HEK293T (cell line): ENCODE measurements around the gene SEMA3B.

Source experiments
- CTCF ChIA-PET: fragments of 350-600 bp; formaldehyde crosslinking; extraction: SDS; loops from one replicate; lab custom pipeline; 2021; ENCODE audit warnings: antibody characterized with exemption, inconsistent platforms; lab: Yijun Ruan, JAX
- POLR2A ChIA-PET: fragments of 350-600 bp; formaldehyde crosslinking; extraction: SDS; loops from one replicate; lab custom pipeline; 2020; ENCODE audit warnings: antibody characterized with exemption, inconsistent platforms; lab: Yijun Ruan, JAX
- DNase-seq: peaks from one replicate; pipeline ENCODE4 v3.0.0; 2012; ENCODE audit warnings: mixed read lengths; ENCODE audit errors: extremely low spot score
- ARNT ChIP-seq: fragments of 450-650 bp; IDR thresholded peaks from 2 replicates; pipeline ENCODE4 v1.6.1; 2017; ENCODE audit warnings: mild to moderate bottlenecking
- BHLHE40 ChIP-seq: fragments of 450-650 bp; IDR thresholded peaks from 2 replicates; pipeline ENCODE4 v1.6.1; 2016; ENCODE audit warnings: mild to moderate bottlenecking, moderate library complexity, borderline replicate concordance
- CTBP1 ChIP-seq: fragments of 450-650 bp; IDR thresholded peaks from 2 replicates; pipeline ENCODE4 v1.6.1; 2016; ENCODE audit warnings: borderline replicate concordance
- ELF4 ChIP-seq: fragments of 450-650 bp; IDR thresholded peaks from 2 replicates; pipeline ENCODE4 v1.6.1; 2017; ENCODE audit warnings: antibody characterized with exemption
- FOXA1 ChIP-seq: fragments of 450-650 bp; IDR thresholded peaks from 2 replicates; pipeline ENCODE4 v1.6.1; 2016; ENCODE audit warnings: mild to moderate bottlenecking
- FOXK2 ChIP-seq: fragments of 450-650 bp; IDR thresholded peaks from 2 replicates; pipeline ENCODE4 v1.6.1; 2016; ENCODE audit warnings: mild to moderate bottlenecking
- FOXM1 ChIP-seq: fragments of 450-650 bp; IDR thresholded peaks from 2 replicates; pipeline ENCODE4 v1.6.1; 2017; ENCODE audit warnings: mild to moderate bottlenecking, borderline replicate concordance
- HDGF ChIP-seq: fragments of 450-650 bp; IDR thresholded peaks from 2 replicates; pipeline ENCODE4 v1.6.1; 2017; ENCODE audit warnings: antibody characterized with exemption, borderline replicate concordance
- L3MBTL2 ChIP-seq: fragments of 450-650 bp; conservative IDR thresholded peaks from 2 replicates; pipeline ENCODE4 v1.6.1; 2016; ENCODE audit warnings: mild to moderate bottlenecking
- LEF1 ChIP-seq: fragments of 450-650 bp; IDR thresholded peaks from 2 replicates; pipeline ENCODE4 v1.6.1; 2017; ENCODE audit warnings: mild to moderate bottlenecking, borderline replicate concordance
- NFRKB ChIP-seq: fragments of 450-650 bp; IDR thresholded peaks from 2 replicates; pipeline ENCODE4 v1.6.1; 2016; ENCODE audit warnings: mild to moderate bottlenecking, moderate library complexity
- PKNOX1 ChIP-seq: fragments of 450-650 bp; IDR thresholded peaks from 2 replicates; pipeline ENCODE4 v1.6.1; 2016
- SP1 ChIP-seq: fragments of 450-650 bp; IDR thresholded peaks from 2 replicates; pipeline ENCODE4 v1.6.1; 2017
- SUZ12 ChIP-seq: fragments of 450-650 bp; IDR thresholded peaks from 2 replicates; pipeline ENCODE4 v1.6.1; 2016; ENCODE audit warnings: mild to moderate bottlenecking
- TARDBP ChIP-seq: fragments of 450-650 bp; IDR thresholded peaks from 2 replicates; pipeline ENCODE4 v1.6.1; 2016
- ZNF384 ChIP-seq: fragments of 450-650 bp; IDR thresholded peaks from 2 replicates; pipeline ENCODE4 v1.6.1; 2016

SEMA3B gene

GRCh38 chr3:50286322-50287227 lies 17.6 kb downstream of the SEMA3B start:
- ChIA-PET CTCF (no interaction called here), POLR2A (interaction anchor here (0.5 kb wide), 1 partner anchor 51 kb away, joined by 3 read pairs; no protein-coding TSS in a partner anchor)
- no peak for DNase-seq
- TF ChIP-seq HDGF: no peak
- TF ChIP-seq FOXM1: no peak
- TF ChIP-seq L3MBTL2: no peak
- no peak for TF ChIP-seq TARDBP

GRCh38 chr3:50287262-50287661 lies 18.3 kb downstream of the SEMA3B start:
- no peak for DNase-seq
- ChIA-PET POLR2A (interaction anchor here (1.0 kb wide), 1 partner anchor 50 kb away, joined by 3 read pairs; no protein-coding TSS in a partner anchor), CTCF (no interaction called here)
- TF ChIP-seq FOXA1 (no peak), HDGF (no peak), TARDBP (no peak), NFRKB (no peak), SP1 (no peak), BHLHE40 (no peak), ARNT (no peak), L3MBTL2 (no peak), SUZ12 (no peak)

GRCh38 chr3:50288387-50289007 lies 19.6 kb downstream of the SEMA3B start:
- no peak for DNase-seq
- TF ChIP-seq FOXA1 (no peak), PKNOX1 (no peak), FOXK2 (no peak), ARNT (no peak), ZNF384 (no peak), LEF1 (no peak), L3MBTL2 (no peak), ELF4 (no peak), BHLHE40 (no peak), NFRKB (no peak), CTBP1 (no peak)
- ChIA-PET POLR2A (interaction anchor here (1.0 to 1.6 kb wide), 4 partner anchors 9 to 49 kb away, joined by 3 to 4 read pairs (median 3); partner anchors contain the start of gene LSMEM2), CTCF (no interaction called here)

- ChIA-PET CTCF (no interaction called here), POLR2A (interaction anchor here (0.8 to 1.6 kb wide), 4 partner anchors 10 to 48 kb away, joined by 3 to 4 read pairs (median 4); partner anchors contain the start of gene LSMEM2)
- no peak for DNase-seq
- TF ChIP-seq SP1: no peak
- no peak for TF ChIP-seq ARNT
- TF ChIP-seq FOXM1: no peak
- TF ChIP-seq FOXA1: no peak
- TF ChIP-seq L3MBTL2: no peak
- TF ChIP-seq ELF4: no peak
- TF ChIP-seq PKNOX1: no peak
- TF ChIP-seq BHLHE40: no peak
- TF ChIP-seq FOXK2: no peak
- no peak for TF ChIP-seq NFRKB
- TF ChIP-seq HDGF: no peak
- TF ChIP-seq LEF1: no peak
- no peak for TF ChIP-seq SUZ12
- TF ChIP-seq TARDBP: no peak
- TF ChIP-seq ZNF384: no peak
- TF ChIP-seq CTBP1: no peak
Observed at GRCh38 chr3:50289130-50289529, 20.2 kb downstream of the SEMA3B start.

GRCh38 chr3:50290161-50290641 lies 21.3 kb downstream of the SEMA3B start:
- DNase-seq: no peak
- CTCF ChIA-PET: no interaction called here
- POLR2A ChIA-PET: interaction anchor here (1.4 to 1.6 kb wide), 2 partner anchors 11 to 26 kb away, joined by 3 to 4 read pairs; partner anchors contain the start of gene LSMEM2
- TF ChIP-seq HDGF: no peak
- TF ChIP-seq ZNF384: no peak
- TF ChIP-seq ELF4: no peak
- no peak for TF ChIP-seq SUZ12
- no peak for TF ChIP-seq L3MBTL2
- no peak for TF ChIP-seq PKNOX1
- no peak for TF ChIP-seq FOXK2
- no peak for TF ChIP-seq CTBP1
- TF ChIP-seq TARDBP: no peak
- no peak for TF ChIP-seq LEF1
- TF ChIP-seq SP1: no peak
- TF ChIP-seq FOXA1: no peak
- no peak for TF ChIP-seq NFRKB
- TF ChIP-seq BHLHE40: no peak
- no peak for TF ChIP-seq ARNT
- TF ChIP-seq FOXM1: no peak
